GM21423 (cell line): Measurements from ENCODE around the gene PEX14.

Experiments
- ATAC-seq: cut with Tn5 transposase; IDR thresholded peaks from one replicate; pipeline ENCODE4 v1.9.1; 2021; ENCODE audit warnings: mild to moderate bottlenecking, moderate library complexity; ENCODE audit not compliant: unreplicated experiment

PEX14 gene

DNA sequence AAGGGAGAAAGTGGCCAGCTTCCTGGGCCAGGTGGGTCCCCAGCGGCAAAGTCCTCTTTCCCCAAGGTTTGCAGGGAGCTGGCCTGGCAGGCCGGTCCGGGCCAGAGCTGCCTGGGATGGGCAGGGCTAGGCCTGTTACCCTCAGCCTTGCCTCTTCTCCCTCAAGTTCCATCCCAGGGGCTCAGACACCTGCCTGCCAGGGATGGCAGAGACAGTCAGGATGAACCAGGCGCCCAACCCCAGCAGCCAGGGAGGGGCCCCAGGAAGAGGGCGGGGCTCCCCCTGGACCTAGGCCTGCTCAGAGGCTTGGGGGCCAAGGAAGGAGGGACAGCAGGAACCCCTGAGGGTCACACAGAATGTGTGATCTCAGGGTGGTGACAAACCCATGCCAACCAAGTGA is 201.1 kb downstream of the PEX14 start:
- ATAC-seq = no peak

DNA sequence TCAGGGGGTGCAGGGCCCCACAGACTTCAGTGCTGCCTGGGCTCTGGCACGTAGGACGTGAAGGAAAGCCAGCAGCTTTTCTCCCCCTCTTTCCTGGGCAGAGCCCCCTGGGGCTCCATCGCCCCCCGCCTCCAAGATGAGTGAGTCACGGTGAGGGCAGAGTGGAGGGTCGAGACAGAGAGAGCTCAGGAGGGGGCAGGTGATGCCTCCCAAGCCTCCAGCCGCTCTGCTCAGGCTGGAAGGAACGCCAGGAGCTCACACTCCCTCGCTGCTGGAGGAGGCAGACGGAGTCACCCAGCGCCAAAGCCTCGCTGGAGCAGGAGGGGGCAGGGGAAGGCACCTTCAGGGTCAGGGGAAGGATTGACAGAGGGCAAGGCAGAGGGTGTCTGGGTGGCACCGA is 202.2 kb downstream of the PEX14 start:
- no peak for ATAC-seq

DNA sequence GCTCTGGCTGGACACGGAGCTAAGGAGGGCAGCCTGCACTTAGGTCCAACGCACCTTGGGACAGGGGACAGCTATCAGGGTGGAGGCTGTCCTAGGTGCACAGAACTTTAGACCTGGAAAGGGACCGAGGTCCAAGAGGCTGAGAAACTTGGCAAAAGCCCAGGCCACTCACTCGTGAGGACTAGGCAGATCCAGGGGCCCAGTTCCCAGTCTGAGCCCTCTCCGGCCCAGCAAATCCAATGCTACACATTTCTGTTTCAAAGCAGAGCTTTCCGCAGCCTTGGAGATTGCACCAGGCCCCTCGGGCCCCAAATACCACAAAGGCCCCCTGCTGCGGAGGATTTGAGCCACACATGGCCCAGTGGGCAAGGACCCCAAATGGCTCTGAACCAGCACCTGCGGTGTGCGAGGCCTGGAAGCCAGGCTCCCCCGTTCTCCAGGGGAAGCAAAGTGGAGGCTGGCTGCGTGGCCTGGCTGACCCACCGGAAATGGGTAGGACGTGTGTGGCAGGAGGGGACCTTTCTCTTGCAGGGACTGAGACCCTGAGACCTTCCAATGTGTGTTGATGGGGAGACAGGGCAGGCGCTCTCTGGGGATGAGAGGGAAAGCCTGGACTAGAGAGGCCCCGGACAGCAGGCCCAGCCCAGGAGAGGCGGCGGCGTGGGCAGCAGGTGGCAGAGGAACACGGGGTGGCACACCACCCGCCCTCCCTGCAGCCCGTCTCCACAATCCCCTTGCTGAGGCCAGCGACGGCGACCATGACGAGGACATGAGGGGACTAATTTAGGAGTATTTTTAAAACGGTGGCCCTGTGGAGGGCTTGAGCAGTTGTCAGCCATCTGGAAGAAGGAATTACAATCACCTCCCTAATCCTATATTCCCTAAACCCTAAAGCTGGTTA is 203.0 kb downstream of the PEX14 start:
- no peak for ATAC-seq

- ATAC-seq = no peak
Observed at GRCh38 chr1:10678402-10678801, 203.7 kb downstream of the PEX14 start.

DNA sequence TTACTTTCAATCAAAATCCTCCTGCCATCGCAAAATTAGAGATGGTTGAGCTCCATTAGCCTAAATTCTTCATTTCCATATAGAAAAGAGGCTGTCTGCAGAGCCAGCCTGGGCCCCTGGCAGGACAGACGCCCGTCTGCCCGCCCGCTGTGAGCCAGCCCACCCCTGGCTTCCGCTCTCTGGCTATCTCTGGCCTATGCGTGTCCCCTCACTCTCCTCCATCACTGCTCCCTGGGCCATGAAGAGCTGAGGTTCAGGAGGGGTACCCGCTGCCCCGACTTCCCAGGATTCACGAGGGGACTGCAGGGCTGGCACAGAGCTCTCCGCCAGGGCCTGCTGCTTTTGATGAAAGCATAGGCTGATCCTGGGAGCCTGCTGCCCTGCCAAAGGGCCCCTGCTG is 204.1 kb downstream of the PEX14 start:
- ATAC-seq = no peak

DNA sequence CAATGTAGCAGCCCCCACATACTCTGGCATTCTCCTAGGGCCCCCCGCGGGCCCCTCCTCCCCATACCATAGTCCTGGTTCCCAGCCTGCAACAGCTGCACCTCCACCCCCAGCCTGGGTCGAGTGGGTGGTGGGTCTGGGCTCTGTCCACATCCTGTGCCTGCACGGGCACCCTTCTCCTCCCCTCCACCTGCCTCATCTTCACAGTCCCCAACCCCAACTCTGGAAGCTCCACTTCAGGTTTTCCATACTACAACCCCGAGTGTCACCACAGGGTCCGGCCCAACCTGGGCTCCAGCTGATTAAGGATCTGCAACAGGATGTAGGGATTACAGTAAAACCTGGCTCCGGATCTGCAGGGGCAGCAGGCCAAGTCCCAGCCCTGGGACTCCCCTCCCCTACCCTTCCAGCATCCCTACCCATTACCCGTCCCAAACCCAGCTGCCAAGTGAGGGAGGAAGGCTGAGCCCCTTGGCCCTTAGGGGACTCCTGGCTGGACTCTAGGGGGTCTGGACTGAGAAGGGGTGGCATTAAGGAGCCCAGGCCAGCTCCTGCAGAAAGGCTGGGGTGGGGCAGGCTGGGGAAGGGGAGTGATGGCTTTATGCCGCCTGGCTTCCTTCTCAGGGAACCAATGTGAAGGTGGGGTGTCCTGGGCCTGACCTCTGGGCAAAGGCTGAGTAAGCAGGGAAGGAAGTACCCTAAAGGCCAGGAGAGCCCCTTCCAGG is 204.9 kb downstream of the PEX14 start:
- ATAC-seq = no peak
